HepG2 (cell line): ENCODE results near the gene COPS4. TPM values are rescaled to one million over a fixed set of nuclear protein-coding genes. Genes with fewer than 3 reads are reported as not detected.

Experiments used
- ARID2 ChIP-seq: sonication (generic); formaldehyde crosslinking; IDR thresholded peaks from 2 replicates; pipeline ENCODE4 v1.8.1; 2022; ENCODE audit warnings: mild to moderate bottlenecking, missing genetic modification reagents, borderline replicate concordance
- EHMT2 ChIP-seq: fragments of 200-600 bp; sonication (generic); IDR thresholded peaks from 2 replicates; pipeline ENCODE4 v1.7.0; 2017; ENCODE audit warnings: antibody characterized with exemption, low read depth, low read length, borderline replicate concordance
- FOSL2 ChIP-seq: sonication (generic); formaldehyde crosslinking; IDR thresholded peaks from 2 replicates; pipeline ENCODE4 v1.4.0; 2020; ENCODE audit warnings: missing genetic modification reagents
- FOXC1 ChIP-seq: sonication (generic); formaldehyde crosslinking; IDR thresholded peaks from 2 replicates; pipeline ENCODE4 v1.8.0; 2022; ENCODE audit warnings: mild to moderate bottlenecking, missing genetic modification reagents, borderline replicate concordance
- FOXK1 ChIP-seq: sonication (generic); formaldehyde crosslinking; IDR thresholded peaks from 2 replicates; pipeline ENCODE4 v1.4.0; 2020; ENCODE audit warnings: low read depth, missing genetic modification reagents, borderline replicate concordance
- HDAC6 ChIP-seq: fragments of 200-600 bp; sonication (generic); IDR thresholded peaks from 2 replicates; pipeline ENCODE4 v1.7.0; 2017; ENCODE audit warnings: mild to moderate bottlenecking, antibody characterized with exemption, low read length, low read depth
- HHEX ChIP-seq: IDR thresholded peaks from 2 replicates; pipeline ENCODE4 v1.6.1; 2016; ENCODE audit warnings: control low read depth
- HOXA5 ChIP-seq: sonication (generic); formaldehyde crosslinking; IDR thresholded peaks from 2 replicates; pipeline ENCODE4 v1.4.0; 2020; ENCODE audit warnings: missing genetic modification reagents
- HOXD1 ChIP-seq: sonication (generic); formaldehyde crosslinking; IDR thresholded peaks from 2 replicates; pipeline ENCODE4 v1.5.0; 2020; ENCODE audit warnings: missing genetic modification reagents
- KLF6 ChIP-seq: IDR thresholded peaks from 2 replicates; pipeline ENCODE4 v1.8.0; 2016; ENCODE audit warnings: missing biosample characterization, missing genetic modification reagents
- MTA1 ChIP-seq: sonication (generic); formaldehyde crosslinking; IDR thresholded peaks from 2 replicates; pipeline ENCODE4 v1.4.0; 2020; ENCODE audit warnings: missing genetic modification reagents, mild to moderate bottlenecking, borderline replicate concordance
- NFYB ChIP-seq: sonication (generic); formaldehyde crosslinking; IDR thresholded peaks from 2 replicates; pipeline ENCODE4 v1.4.0; 2020; ENCODE audit warnings: missing genetic modification reagents
- PCBP2 ChIP-seq: fragments of 200-400 bp; formaldehyde crosslinking; optimal IDR thresholded peaks from 2 replicates; pipeline ENCODE3; 2018; ENCODE audit warnings: low read length, low read depth; ENCODE audit not compliant: poor library complexity, severe bottlenecking
- REXO4 ChIP-seq: sonication (generic); formaldehyde crosslinking; IDR thresholded peaks from 2 replicates; pipeline ENCODE4 v1.8.0; 2022; ENCODE audit warnings: missing genetic modification reagents, mild to moderate bottlenecking, borderline replicate concordance
- SMARCC2 ChIP-seq: fragments of 450-650 bp; IDR thresholded peaks from 2 replicates; pipeline ENCODE4 v1.6.1; 2017; ENCODE audit warnings: antibody characterized with exemption, mild to moderate bottlenecking
- SOX5 ChIP-seq: IDR thresholded peaks from 2 replicates; pipeline ENCODE4 v1.6.1; 2016; ENCODE audit warnings: borderline replicate concordance
- ZFY ChIP-seq: sonication (generic); formaldehyde crosslinking; IDR thresholded peaks from 2 replicates; pipeline ENCODE4 v1.4.0; 2020; ENCODE audit warnings: missing genetic modification reagents
- ZNF34 ChIP-seq: sonication (generic); formaldehyde crosslinking; IDR thresholded peaks from 2 replicates; pipeline ENCODE4 v1.4.0; 2020; ENCODE audit warnings: mild to moderate bottlenecking, missing genetic modification reagents, borderline replicate concordance
- ZNF446 ChIP-seq: sonication (generic); formaldehyde crosslinking; IDR thresholded peaks from 2 replicates; pipeline ENCODE4 v1.5.0; 2020; ENCODE audit warnings: mild to moderate bottlenecking, missing genetic modification reagents
- ZNF451 ChIP-seq: sonication (generic); formaldehyde crosslinking; IDR thresholded peaks from 2 replicates; pipeline ENCODE4 v1.5.0; 2020; ENCODE audit warnings: mild to moderate bottlenecking, missing genetic modification reagents
- ZNF510 ChIP-seq: sonication (generic); formaldehyde crosslinking; IDR thresholded peaks from 2 replicates; pipeline ENCODE4 v1.4.0; 2020; ENCODE audit warnings: low read depth, mild to moderate bottlenecking, missing genetic modification reagents
- ZNF549 ChIP-seq: sonication (generic); formaldehyde crosslinking; IDR thresholded peaks from 2 replicates; pipeline ENCODE4 v1.5.0; 2020; ENCODE audit warnings: missing genetic modification reagents
- ZNF619 ChIP-seq: sonication (generic); formaldehyde crosslinking; IDR thresholded peaks from 2 replicates; pipeline ENCODE4 v1.4.0; 2020; ENCODE audit warnings: mild to moderate bottlenecking, missing genetic modification reagents
- ZNF761 ChIP-seq: sonication (generic); formaldehyde crosslinking; conservative IDR thresholded peaks from 2 replicates; pipeline ENCODE4 v1.4.0; 2020; ENCODE audit warnings: mild to moderate bottlenecking, missing genetic modification reagents
- ZNF782 ChIP-seq: sonication (generic); formaldehyde crosslinking; IDR thresholded peaks from 2 replicates; pipeline ENCODE4 v1.4.0; 2020; ENCODE audit warnings: missing genetic modification reagents, mild to moderate bottlenecking, borderline replicate concordance
- polyA plus RNA-seq, 8 experiments: library from polyadenylated mRNA; depleted of rRNA in 3 of 8; stranded (reverse) in 7 of 8; unstranded in 1 of 8; fragments of >200 nt; fragmentation: Illumina TruSeq in 4 of 8; extraction: Trizol in 4 of 8; gene quantifications; 2 replicates each; pipeline versions ENCODE4 v1.2.1 to v1.2.3, GENCODE V29; 2011 to 2016; ENCODE audit warnings: low read depth in 4 of 8, missing spikeins in 1 of 8, mixed read lengths in 1 of 8; ENCODE audit not compliant: insufficient read depth in 1 of 8
- total RNA-seq, 5 experiments: library from RNA; depleted of rRNA; stranded (reverse); fragments of >200 nt; fragmentation: Illumina TruSeq; extraction: Trizol; gene quantifications; 2 replicates each; pipeline ENCODE4 v1.2.3, GENCODE V29; 2016; ENCODE audit warnings: low read depth in 1 of 5
- TF ChIP-seq, protein P1 (sequence below): sonication (generic); formaldehyde crosslinking; IDR thresholded peaks from 2 replicates; pipeline ENCODE4 v1.8.1; 2022; ENCODE audit warnings: mild to moderate bottlenecking, missing genetic modification reagents
- TF ChIP-seq, protein P2 (sequence below): sonication (generic); formaldehyde crosslinking; IDR thresholded peaks from 2 replicates; pipeline ENCODE4 v1.8.0; 2022; ENCODE audit warnings: missing genetic modification reagents, mild to moderate bottlenecking, borderline replicate concordance
- TF ChIP-seq, protein P3 (sequence below): sonication (generic); formaldehyde crosslinking; IDR thresholded peaks from 2 replicates; pipeline ENCODE4 v1.4.0; 2020; ENCODE audit warnings: missing genetic modification reagents

Gene COPS4
- total and polyA plus RNA-seq, 2 of the 13 experiments (the other 11 are each of a cell fraction or from before 2014, with no cell fraction given) = 28.8 to 52.5 TPM

DNA sequence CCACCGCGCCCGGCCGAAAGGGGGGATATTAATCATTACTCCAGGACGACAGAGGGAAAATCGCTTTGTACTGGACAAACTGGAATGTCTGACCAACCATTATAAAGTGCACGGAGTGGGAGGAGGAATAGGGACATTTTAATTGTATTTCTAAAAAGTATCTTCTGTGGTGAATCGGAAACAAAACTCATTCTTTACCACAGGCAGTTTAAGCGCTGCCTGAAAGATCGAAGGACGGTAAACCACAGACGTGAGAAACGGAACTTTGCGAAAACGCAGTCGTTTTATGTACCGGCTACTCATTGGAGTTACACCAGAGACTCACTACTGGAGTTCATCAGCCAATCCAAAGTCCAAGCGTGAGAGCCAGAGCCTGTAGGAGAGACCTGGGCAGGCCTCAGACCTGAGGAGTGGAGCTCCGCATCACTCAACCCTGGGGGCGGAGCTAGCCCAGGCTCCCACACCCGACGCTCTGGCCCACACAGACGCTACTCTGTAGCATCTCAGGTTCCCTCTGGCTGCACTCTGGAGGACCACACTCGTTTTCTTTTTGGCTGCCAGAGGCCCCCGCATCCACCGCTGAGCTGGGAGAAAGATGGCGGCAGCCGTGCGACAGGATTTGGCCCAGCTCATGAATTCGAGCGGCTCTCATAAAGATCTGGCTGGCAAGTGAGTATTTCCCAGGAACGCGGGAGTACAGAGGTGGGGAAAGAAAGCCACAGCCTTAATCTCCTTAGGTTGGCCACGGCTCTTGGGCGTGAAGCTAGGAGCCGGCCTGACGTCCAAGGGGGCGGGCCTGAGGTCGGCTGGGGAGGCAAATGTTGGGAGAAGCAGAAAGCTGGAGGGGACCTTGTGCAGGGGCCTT lies at the start of gene COPS4 (continued):
- no peak for TF ChIP-seq REXO4 (CRISPR knock-in tag)
- TF ChIP-seq FOSL2 (CRISPR knock-in tag) = peak; percentile 67
- peak; percentile 30; the same call in 1 of the 2 replicates for TF ChIP-seq HHEX (CRISPR knock-in tag)
- peak; percentile 45 for TF ChIP-seq HOXA5 (CRISPR knock-in tag)
- TF ChIP-seq ARID2 (CRISPR knock-in tag) = no peak
- peak; percentile 94 for TF ChIP-seq ZFY
- TF ChIP-seq ZNF761 (CRISPR knock-in tag) = peak; percentile 94; the same call in 1 of the 2 replicates
- TF ChIP-seq NFYB (CRISPR knock-in tag) = peak; percentile 91
- TF ChIP-seq SOX5 = peak; percentile 71; the same call in 1 of the 2 replicates
- TF ChIP-seq, protein P1, sequence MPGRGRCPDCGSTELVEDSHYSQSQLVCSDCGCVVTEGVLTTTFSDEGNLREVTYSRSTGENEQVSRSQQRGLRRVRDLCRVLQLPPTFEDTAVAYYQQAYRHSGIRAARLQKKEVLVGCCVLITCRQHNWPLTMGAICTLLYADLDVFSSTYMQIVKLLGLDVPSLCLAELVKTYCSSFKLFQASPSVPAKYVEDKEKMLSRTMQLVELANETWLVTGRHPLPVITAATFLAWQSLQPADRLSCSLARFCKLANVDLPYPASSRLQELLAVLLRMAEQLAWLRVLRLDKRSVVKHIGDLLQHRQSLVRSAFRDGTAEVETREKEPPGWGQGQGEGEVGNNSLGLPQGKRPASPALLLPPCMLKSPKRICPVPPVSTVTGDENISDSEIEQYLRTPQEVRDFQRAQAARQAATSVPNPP (CRISPR knock-in tag) = peak; percentile 75
- no peak for TF ChIP-seq ZNF549
- no peak; the same call in 1 of the 2 replicates for TF ChIP-seq FOXC1 (CRISPR knock-in tag)
- TF ChIP-seq, protein P2, sequence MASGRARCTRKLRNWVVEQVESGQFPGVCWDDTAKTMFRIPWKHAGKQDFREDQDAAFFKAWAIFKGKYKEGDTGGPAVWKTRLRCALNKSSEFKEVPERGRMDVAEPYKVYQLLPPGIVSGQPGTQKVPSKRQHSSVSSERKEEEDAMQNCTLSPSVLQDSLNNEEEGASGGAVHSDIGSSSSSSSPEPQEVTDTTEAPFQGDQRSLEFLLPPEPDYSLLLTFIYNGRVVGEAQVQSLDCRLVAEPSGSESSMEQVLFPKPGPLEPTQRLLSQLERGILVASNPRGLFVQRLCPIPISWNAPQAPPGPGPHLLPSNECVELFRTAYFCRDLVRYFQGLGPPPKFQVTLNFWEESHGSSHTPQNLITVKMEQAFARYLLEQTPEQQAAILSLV = peak; percentile 15; the same call in 1 of the 2 replicates
- TF ChIP-seq ZNF782 (CRISPR knock-in tag) = peak; percentile 24; the same call in 1 of the 2 replicates
- TF ChIP-seq ZNF34 (CRISPR knock-in tag) = peak; percentile 78; the same call in 1 of the 2 replicates
- TF ChIP-seq ZNF446 (CRISPR knock-in tag) = no peak; the same call in 1 of the 2 replicates
- TF ChIP-seq MTA1 (CRISPR knock-in tag) = peak; percentile 82
- 0 out of 2 replicates have a peak, but pooled peaks have one; percentile 44 for TF ChIP-seq ZNF451 (CRISPR knock-in tag)
- TF ChIP-seq SMARCC2 = no peak
- peak; percentile 84; the same call in 1 of the 2 replicates for TF ChIP-seq FOXK1 (CRISPR knock-in tag)
- TF ChIP-seq ZNF619 = 0 out of 2 replicates have a peak, but pooled peaks have one; percentile 25
- peak; percentile 74; the same call in 1 of the 2 replicates for TF ChIP-seq EHMT2
- peak; percentile 90 for TF ChIP-seq ZNF510 (CRISPR knock-in tag)
- TF ChIP-seq KLF6 (CRISPR knock-in tag) = no peak
- peak; percentile 55; the same call in 1 of the 2 replicates for TF ChIP-seq HOXD1
- TF ChIP-seq PCBP2 = no peak
- TF ChIP-seq, protein P3, sequence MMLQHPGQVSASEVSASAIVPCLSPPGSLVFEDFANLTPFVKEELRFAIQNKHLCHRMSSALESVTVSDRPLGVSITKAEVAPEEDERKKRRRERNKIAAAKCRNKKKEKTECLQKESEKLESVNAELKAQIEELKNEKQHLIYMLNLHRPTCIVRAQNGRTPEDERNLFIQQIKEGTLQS (CRISPR knock-in tag) = no peak
- TF ChIP-seq HDAC6 = no peak
